ENCODE results near the gene TH. TPM values are rescaled to one million over a fixed set of nuclear protein-coding genes. Genes with fewer than 3 reads are reported as not detected.

Gene TH
- total RNA-seq, 1 donor, result not detected

- H3K4me3 ChIP-seq (ENCODE audit: low read depth, low read length), result peak overlapping the region; percentile 67
- no peak for DNase-seq (ENCODE audit: low read depth)
Measured at GRCh38 chr11:2135648-2136201, 35.9 kb downstream of the TH start.

GRCh38 chr11:2135018-2135569 lies 36.5 kb downstream of the TH start:
- no peak for TF ChIP-seq CTCF (IDR thresholded peaks at IDR 0.05; ENCODE audit: insufficient read depth, low read depth, low read length)
- no peak for DNase-seq (ENCODE audit: low read depth)
- peak overlapping the region; percentile 67 for H3K4me3 ChIP-seq (ENCODE audit: low read depth, low read length)

More at GRCh38 chr11:2135648-2136201, 35.9 kb downstream of the TH start:
- TF ChIP-seq CTCF (IDR thresholded peaks at IDR 0.05; ENCODE audit: insufficient read depth, low read depth, low read length), result no peak

GRCh38 chr11:2134022-2135010 lies 37.3 kb downstream of the TH start:
- no peak overlapping the region for H3K4me3 ChIP-seq (ENCODE audit: low read depth, low read length)
- TF ChIP-seq CTCF (IDR thresholded peaks at IDR 0.05; ENCODE audit: insufficient read depth, low read depth, low read length), result no peak
- no peak for DNase-seq (ENCODE audit: low read depth)

- TF ChIP-seq CTCF (IDR thresholded peaks at IDR 0.05; ENCODE audit: insufficient read depth, low read depth, low read length), result no peak
- no peak for DNase-seq (ENCODE audit: low read depth)
- no peak overlapping the region for H3K4me3 ChIP-seq (ENCODE audit: low read depth, low read length)
Measured at GRCh38 chr11:2133241-2134021, 38.2 kb downstream of the TH start.

- no peak for TF ChIP-seq CTCF (IDR thresholded peaks at IDR 0.05; ENCODE audit: insufficient read depth, low read depth, low read length)
- H3K4me3 ChIP-seq (ENCODE audit: low read depth, low read length), result no peak overlapping the region
- DNase-seq (ENCODE audit: low read depth), result no peak
Measured at GRCh38 chr11:2132874-2133240, 38.8 kb downstream of the TH start.

- H3K4me3 ChIP-seq (ENCODE audit: low read depth, low read length), result no peak overlapping the region
- no peak for DNase-seq (ENCODE audit: low read depth)
- TF ChIP-seq CTCF (IDR thresholded peaks at IDR 0.05; ENCODE audit: insufficient read depth, low read depth, low read length), result no peak
Measured at GRCh38 chr11:2132246-2132645, 39.4 kb downstream of the TH start.

Data from fibroblast of villous mesenchyme (primary cell).